Liver (tissue), 9 donors: ENCODE results near the gene TRERF1. TPM values are rescaled to one million over a fixed set of nuclear protein-coding genes. Genes with fewer than 3 reads are reported as not detected.

Experiments used
- DNase-seq: peaks from one replicate; pipeline ENCODE4 v3.0.0-alpha.2; 2017; ENCODE audit warnings: low spot score
- H3K27ac ChIP-seq, 2 donors: one replicate each; pipeline ENCODE4 v1.7.0; 2013; ENCODE audit warnings: inconsistent platforms in 2 of 2, low read length in 2 of 2, control low read depth in 1 of 2, low read depth in 1 of 2, mild to moderate bottlenecking in 1 of 2
- H3K27me3 ChIP-seq, 4 donors: one replicate each; pipeline versions ENCODE4 v1.6.1 to v1.7.0; 2013; ENCODE audit warnings: low read length in 3 of 4, inconsistent platforms in 1 of 4, mild to moderate bottlenecking in 1 of 4, moderate library complexity in 1 of 4; ENCODE audit not compliant: control insufficient read depth in 4 of 4, insufficient read depth in 4 of 4
- H3K36me3 ChIP-seq, 4 donors: one replicate each; pipeline versions ENCODE4 v1.6.1 to v1.7.0; 2013; ENCODE audit warnings: low read length in 3 of 4, mild to moderate bottlenecking in 3 of 4, low read depth in 1 of 4, moderate library complexity in 1 of 4; ENCODE audit not compliant: control insufficient read depth in 4 of 4, insufficient read depth in 3 of 4
- H3K4me1 ChIP-seq, 4 donors: one replicate each; pipeline versions ENCODE4 v1.6.1 to v1.7.0; 2013; ENCODE audit warnings: low read length in 3 of 4, mild to moderate bottlenecking in 3 of 4, moderate library complexity in 1 of 4; ENCODE audit not compliant: control insufficient read depth in 4 of 4, insufficient read depth in 4 of 4
- H3K4me3 ChIP-seq, 3 donors: one replicate each; pipeline versions ENCODE4 v1.6.1 to v1.7.0; 2013; ENCODE audit warnings: low read length in 3 of 3, control low read depth in 1 of 3, low read depth in 1 of 3, mild to moderate bottlenecking in 1 of 3
- H3K9ac ChIP-seq, 2 donors: one replicate each; pipeline ENCODE4 v1.7.0; 2013; ENCODE audit warnings: low read length in 2 of 2, mild to moderate bottlenecking in 2 of 2, moderate library complexity in 2 of 2, control low read depth in 1 of 2, low read depth in 1 of 2
- H3K9me3 ChIP-seq, 4 donors: one replicate each; pipeline versions ENCODE4 v1.6.1 to v1.7.0; 2013; ENCODE audit warnings: low read length in 3 of 4; ENCODE audit not compliant: control insufficient read depth in 4 of 4
- ATF3 ChIP-seq: IDR thresholded peaks from 2 replicates; pipeline ENCODE4 v1.6.1; 2016; ENCODE audit warnings: antibody characterized with exemption
- CTCF ChIP-seq: fragments of 150-350 bp; IDR thresholded peaks from 2 replicates; pipeline ENCODE4 v1.5.1; 2017; ENCODE audit warnings: improper control_type of control experiment, low read depth, low read length; ENCODE audit not compliant: missing input control
- EGR1 ChIP-seq, 2 donors: IDR thresholded peaks; 2 replicates each; pipeline ENCODE4 v1.6.1; 2016 to 2018; ENCODE audit warnings: antibody characterized with exemption in 2 of 2, low read depth in 2 of 2
- FOXA1 ChIP-seq: IDR thresholded peaks from 2 replicates; pipeline ENCODE4 v1.6.1; 2016; ENCODE audit warnings: antibody characterized with exemption
- FOXA2 ChIP-seq: IDR thresholded peaks from 2 replicates; pipeline ENCODE4 v1.6.1; 2016; ENCODE audit warnings: antibody characterized with exemption
- GABPA ChIP-seq, 2 donors: IDR thresholded peaks in 1 of 2; conservative IDR thresholded peaks in 1 of 2; 2 replicates each; pipeline ENCODE4 v1.6.1; 2016; ENCODE audit warnings: antibody characterized with exemption in 2 of 2, mild to moderate bottlenecking in 1 of 2, moderate library complexity in 1 of 2
- HNF4A ChIP-seq, 2 donors: conservative IDR thresholded peaks; 2 replicates each; pipeline ENCODE4 v1.6.1; 2016; ENCODE audit warnings: antibody characterized with exemption in 2 of 2, mild to moderate bottlenecking in 2 of 2
- JUND ChIP-seq, 2 donors: IDR thresholded peaks; 2 replicates each; pipeline ENCODE4 v1.6.1; 2016; ENCODE audit warnings: antibody characterized with exemption in 2 of 2
- NR2F2 ChIP-seq: IDR thresholded peaks from 2 replicates; pipeline ENCODE4 v1.6.1; 2016; ENCODE audit warnings: antibody characterized with exemption
- RAD21 ChIP-seq, 2 donors: IDR thresholded peaks; 2 replicates each; pipeline ENCODE4 v1.6.1; 2016; ENCODE audit warnings: antibody characterized with exemption in 2 of 2, mild to moderate bottlenecking in 2 of 2
- REST ChIP-seq: IDR thresholded peaks from 2 replicates; pipeline ENCODE4 v1.6.1; 2016; ENCODE audit warnings: antibody characterized with exemption, mild to moderate bottlenecking
- RXRA ChIP-seq, 2 donors: IDR thresholded peaks; 2 replicates each; pipeline ENCODE4 v1.6.1; 2017 to 2018; ENCODE audit warnings: antibody characterized with exemption in 2 of 2, mild to moderate bottlenecking in 1 of 2
- SP1 ChIP-seq: IDR thresholded peaks from 2 replicates; pipeline ENCODE4 v1.6.1; 2018; ENCODE audit warnings: antibody characterized with exemption, mild to moderate bottlenecking
- TAF1 ChIP-seq: conservative IDR thresholded peaks from 2 replicates; pipeline ENCODE4 v1.6.1; 2016; ENCODE audit warnings: antibody characterized with exemption, mild to moderate bottlenecking
- YY1 ChIP-seq: IDR thresholded peaks from 2 replicates; pipeline ENCODE4 v1.6.1; 2016; ENCODE audit warnings: antibody characterized with exemption, mild to moderate bottlenecking
- ZBTB33 ChIP-seq: IDR thresholded peaks from 2 replicates; pipeline ENCODE4 v1.6.1; 2016; ENCODE audit warnings: antibody characterized with exemption
- WGBS: extraction: QIAGEN DNeasy Blood & Tissue Kit; methylation state at CpG from one replicate; pipeline ENCODE4 v1.1.7; 2013; 5-methylcytosine and 5-hydroxymethylcytosine counted together
- polyA plus RNA-seq, 2 donors: library from polyadenylated mRNA; stranded (reverse) in 1 of 2; unstranded in 1 of 2; fragments of 200-250 nt in 1 of 2; fragments of >200 nt in 1 of 2; fragmentation: Nextera tagmentation in 1 of 2; extraction: Ambion mirVana in 1 of 2; gene quantifications; one replicate each; pipeline versions ENCODE4 v1.2.1 to v1.2.3, GENCODE V29; 2013 to 2015
- total RNA-seq, 2 donors: library from RNA; depleted of rRNA; stranded (reverse); fragments of >200 nt; gene quantifications; one replicate each; pipeline ENCODE4 v1.2.3, GENCODE V29; 2014
- donor health status: healthy.
- donor health status: healthy.
- donor health status: healthy.
- donor health status: healthy.
- donor health status: healthy.

The TRERF1 gene
- total and polyA plus RNA-seq, 4 donors, result 0.33 to 1.3 (median 0.68) TPM

- no peaks in the 10 kb centered on the region for H3K36me3 ChIP-seq
- H3K27ac ChIP-seq, result no peak overlapping the region
- no peak overlapping the region for H3K4me3 ChIP-seq
- H3K9me3 ChIP-seq, result no peaks in the 10 kb centered on the region
- no peak for TF ChIP-seq TAF1
- no peak for TF ChIP-seq EGR1 (IDR thresholded peaks at IDR 0.05; ENCODE audit: low read depth in 2 of 2)
- no peak for TF ChIP-seq NR2F2
- H3K4me1 ChIP-seq, result no peaks in the 10 kb centered on the region
- DNase-seq, result no peak
- no peak overlapping the region for H3K9ac ChIP-seq
- WGBS, result 70% methylated on average over 1 of the region's 1 CpG
- H3K27me3 ChIP-seq, result no peaks in the 10 kb centered on the region
Measured at GRCh38 chr6:42301986-42302385, 149.7 kb downstream of the TRERF1 start.

GRCh38 chr6:42300701-42301100 lies 151.0 kb downstream of the TRERF1 start:
- Histone ChIP-seq H3K27ac (no peak overlapping the region), H3K36me3 (no peaks in the 10 kb centered on the region), H3K9ac (no peak overlapping the region), H3K27me3 (no peaks in the 10 kb centered on the region), H3K4me3 (no peak overlapping the region), H3K9me3 (no peaks in the 10 kb centered on the region), H3K4me1 (no peaks in the 10 kb centered on the region)
- DNase-seq, result no peak
- TF ChIP-seq RXRA (IDR thresholded peaks at IDR 0.05), result no peak
- TF ChIP-seq GABPA (IDR thresholded peaks at IDR 0.05 in 1 of 2, conservative IDR thresholded peaks at IDR 0.05 in 1 of 2), result no peak
- no peak for TF ChIP-seq REST
- no peak for TF ChIP-seq EGR1 (IDR thresholded peaks at IDR 0.05; ENCODE audit: low read depth in 2 of 2)
- no peak for TF ChIP-seq RAD21 (IDR thresholded peaks at IDR 0.05)
- TF ChIP-seq FOXA2, result no peak
- no peak for TF ChIP-seq NR2F2
- no peak for TF ChIP-seq TAF1
- WGBS, result 64% methylated on average over 1 of the region's 1 CpG

- H3K27me3 ChIP-seq, result no peaks in the 10 kb centered on the region
- H3K4me1 ChIP-seq, result no peaks in the 10 kb centered on the region
- WGBS, result 76% methylated on average over 1 of the region's 1 CpG
- H3K9me3 ChIP-seq, result no peaks in the 10 kb centered on the region
- no peak for DNase-seq
- H3K36me3 ChIP-seq, result no peaks in the 10 kb centered on the region
- H3K27ac ChIP-seq, result no peak overlapping the region
- no peak overlapping the region for H3K4me3 ChIP-seq
- H3K9ac ChIP-seq, result no peak overlapping the region
- TF ChIP-seq ATF3, result no peak
- TF ChIP-seq SP1, result no peak
- no peak for TF ChIP-seq YY1
- TF ChIP-seq RAD21 (IDR thresholded peaks at IDR 0.05), result no peak
- TF ChIP-seq ZBTB33, result no peak
- TF ChIP-seq GABPA (IDR thresholded peaks at IDR 0.05 in 1 of 2, conservative IDR thresholded peaks at IDR 0.05 in 1 of 2), result no peak
- no peak for TF ChIP-seq FOXA2
- TF ChIP-seq NR2F2, result no peak
- TF ChIP-seq TAF1, result no peak
- TF ChIP-seq HNF4A (conservative IDR thresholded peaks at IDR 0.05), result no peak
- no peak for TF ChIP-seq REST
- TF ChIP-seq JUND (IDR thresholded peaks at IDR 0.05), result no peak
- TF ChIP-seq FOXA1, result no peak
- TF ChIP-seq CTCF, result no peak
- TF ChIP-seq EGR1 (IDR thresholded peaks at IDR 0.05; ENCODE audit: low read depth in 2 of 2), result no peak
- no peak for TF ChIP-seq RXRA (IDR thresholded peaks at IDR 0.05)
Measured at GRCh38 chr6:42300185-42300584, 151.5 kb downstream of the TRERF1 start.
